GM06990 (cell line): ENCODE results near the gene EHMT2.

Experiments used
- DNase-seq: peaks from one replicate; pipeline ENCODE4 v3.0.0-alpha.2; 2011; ENCODE audit not compliant: insufficient read length; ENCODE audit errors: extremely low read depth
- H3K27me3 ChIP-seq: replicated peaks from 2 replicates; pipeline ENCODE4 v1.6.0; 2011; ENCODE audit warnings: low read length; ENCODE audit not compliant: control insufficient read depth, insufficient read depth
- H3K36me3 ChIP-seq: 2 replicates; pipeline ENCODE4 v1.5.1; 2011; ENCODE audit warnings: low read length; ENCODE audit not compliant: control insufficient read depth, insufficient read depth
- H3K4me3 ChIP-seq: replicated peaks from 2 replicates; pipeline ENCODE4 v1.5.1; 2011; ENCODE audit warnings: low read depth, mild to moderate bottlenecking, control low read depth, low read length
- CTCF ChIP-seq: IDR thresholded peaks from 2 replicates; pipeline ENCODE4 v1.5.1; 2011; ENCODE audit warnings: low read length, control low read depth, mild to moderate bottlenecking, inconsistent platforms; ENCODE audit not compliant: insufficient read depth, poor library complexity, severe bottlenecking

The EHMT2 gene

GRCh38 chr6:31892821-31893220 is 4.7 kb downstream of the EHMT2 start:
- H3K36me3 ChIP-seq, result peaks cover 17% of the 10 kb centered on the region
- no peak for DNase-seq
- TF ChIP-seq CTCF, result no peak

GRCh38 chr6:31889331-31889972 is 8.0 kb downstream of the EHMT2 start:
- Histone ChIP-seq H3K36me3 (peaks cover 32% of the 10 kb centered on the region), H3K27me3 (no peaks in the 10 kb centered on the region), H3K4me3 (no peak overlapping the region)
- DNase-seq, result no peak
- no peak for TF ChIP-seq CTCF

More at GRCh38 chr6:31892821-31893220, 4.7 kb downstream of the EHMT2 start:
- H3K27me3 ChIP-seq, result no peaks in the 10 kb centered on the region
- H3K4me3 ChIP-seq, result no peak overlapping the region

GRCh38 chr6:31888276-31889258 is 8.9 kb downstream of the EHMT2 start:
- Histone ChIP-seq H3K36me3 (peaks cover 36% of the 10 kb centered on the region), H3K27me3 (no peaks in the 10 kb centered on the region)
- no peak for DNase-seq

GRCh38 chr6:31887173-31888007 is 10.1 kb downstream of the EHMT2 start:
- TF ChIP-seq CTCF, result no peak
- Histone ChIP-seq H3K27me3 (no peaks in the 10 kb centered on the region), H3K36me3 (peaks cover 43% of the 10 kb centered on the region), H3K4me3 (no peak overlapping the region)
- no peak for DNase-seq

More at GRCh38 chr6:31888276-31889258, 8.9 kb downstream of the EHMT2 start:
- H3K4me3 ChIP-seq, result no peak overlapping the region
- peak; percentile 93 for TF ChIP-seq CTCF

GRCh38 chr6:31886541-31886991 is 10.9 kb downstream of the EHMT2 start:
- H3K27me3 ChIP-seq, result no peaks in the 10 kb centered on the region
- H3K36me3 ChIP-seq, result peaks cover 45% of the 10 kb centered on the region
- no peak overlapping the region for H3K4me3 ChIP-seq
- no peak for DNase-seq
- no peak for TF ChIP-seq CTCF
